B cell (primary cell): ENCODE results near the gene FMN1.

Source experiments
- EZH2 ChIP-seq: IDR thresholded peaks from 2 replicates; pipeline ENCODE4 v1.6.1; 2012; ENCODE audit warnings: borderline replicate concordance, low read depth, mild to moderate bottlenecking, moderate library complexity, low read length; ENCODE audit not compliant: insufficient read depth, poor library complexity, severe bottlenecking
- TF ChIP-seq, protein P1 (sequence below): fragments of 200-600 bp; IDR thresholded peaks from one replicate; pipeline ENCODE4 v1.8.0; 2022; ENCODE audit warnings: antibody characterized with exemption, mild to moderate bottlenecking

DNA sequence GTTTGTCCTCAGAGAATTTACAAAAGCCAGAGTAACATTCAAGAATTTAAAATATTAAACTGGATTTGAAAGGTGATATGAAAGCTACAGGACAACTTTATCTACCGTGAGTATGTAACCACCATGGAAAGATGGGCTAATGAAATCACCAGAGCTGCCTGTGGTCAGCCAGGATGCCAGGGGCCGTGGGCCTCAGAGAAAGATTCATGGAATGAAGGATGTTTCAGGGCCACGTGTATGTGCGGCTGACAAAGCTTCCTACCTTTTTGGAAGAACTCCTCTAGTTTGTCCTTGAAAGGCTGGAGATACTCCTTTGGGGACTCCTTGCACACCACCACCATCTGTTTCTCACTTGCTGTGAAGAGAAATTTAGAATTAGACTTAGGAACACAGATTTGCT lies 337.8 kb downstream of the FMN1 start:
- TF ChIP-seq, protein P1, sequence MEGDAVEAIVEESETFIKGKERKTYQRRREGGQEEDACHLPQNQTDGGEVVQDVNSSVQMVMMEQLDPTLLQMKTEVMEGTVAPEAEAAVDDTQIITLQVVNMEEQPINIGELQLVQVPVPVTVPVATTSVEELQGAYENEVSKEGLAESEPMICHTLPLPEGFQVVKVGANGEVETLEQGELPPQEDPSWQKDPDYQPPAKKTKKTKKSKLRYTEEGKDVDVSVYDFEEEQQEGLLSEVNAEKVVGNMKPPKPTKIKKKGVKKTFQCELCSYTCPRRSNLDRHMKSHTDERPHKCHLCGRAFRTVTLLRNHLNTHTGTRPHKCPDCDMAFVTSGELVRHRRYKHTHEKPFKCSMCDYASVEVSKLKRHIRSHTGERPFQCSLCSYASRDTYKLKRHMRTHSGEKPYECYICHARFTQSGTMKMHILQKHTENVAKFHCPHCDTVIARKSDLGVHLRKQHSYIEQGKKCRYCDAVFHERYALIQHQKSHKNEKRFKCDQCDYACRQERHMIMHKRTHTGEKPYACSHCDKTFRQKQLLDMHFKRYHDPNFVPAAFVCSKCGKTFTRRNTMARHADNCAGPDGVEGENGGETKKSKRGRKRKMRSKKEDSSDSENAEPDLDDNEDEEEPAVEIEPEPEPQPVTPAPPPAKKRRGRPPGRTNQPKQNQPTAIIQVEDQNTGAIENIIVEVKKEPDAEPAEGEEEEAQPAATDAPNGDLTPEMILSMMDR = no peak
- no peak for TF ChIP-seq EZH2
